Ureter (tissue), 1 donor: ENCODE measurements around the gene ATP8B4. TPM values are rescaled to one million over a fixed set of nuclear protein-coding genes. Genes with fewer than 3 reads are reported as not detected.

Source experiments
- DNase-seq: peaks from one replicate; pipeline ENCODE4 v3.0.0-alpha.2; 2020; ENCODE audit warnings: low spot score
- total RNA-seq: library from RNA; stranded (reverse); gene quantifications from one replicate; pipeline ENCODE4 v1.2.4, GENCODE V29; 2023
- donor health status: DM: yes; HTN: yes; CAD: no.

The ATP8B4 gene
- total RNA-seq, 1 donor from 2014 or later, result 29.2 TPM

DNA sequence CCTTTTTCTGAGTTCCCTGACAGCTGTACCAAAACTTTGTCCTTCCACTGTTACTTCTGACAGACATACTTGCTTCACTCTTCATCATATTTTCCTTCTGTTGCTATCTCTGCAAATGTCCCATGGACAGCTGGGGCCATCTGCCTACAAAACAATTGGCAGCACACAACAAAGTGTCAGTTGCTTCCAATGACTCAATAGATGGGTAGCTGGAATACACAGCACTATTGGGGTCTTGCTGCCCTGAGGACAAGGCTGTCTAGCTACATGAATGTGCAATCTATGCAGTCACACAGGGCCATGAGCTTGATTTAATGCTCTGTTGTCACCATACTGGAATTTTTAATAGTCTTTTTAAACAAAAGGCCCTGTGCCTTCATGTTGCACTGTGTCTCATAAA is 305.4 kb downstream of the ATP8B4 start:
- DNase-seq, result no peak

DNA sequence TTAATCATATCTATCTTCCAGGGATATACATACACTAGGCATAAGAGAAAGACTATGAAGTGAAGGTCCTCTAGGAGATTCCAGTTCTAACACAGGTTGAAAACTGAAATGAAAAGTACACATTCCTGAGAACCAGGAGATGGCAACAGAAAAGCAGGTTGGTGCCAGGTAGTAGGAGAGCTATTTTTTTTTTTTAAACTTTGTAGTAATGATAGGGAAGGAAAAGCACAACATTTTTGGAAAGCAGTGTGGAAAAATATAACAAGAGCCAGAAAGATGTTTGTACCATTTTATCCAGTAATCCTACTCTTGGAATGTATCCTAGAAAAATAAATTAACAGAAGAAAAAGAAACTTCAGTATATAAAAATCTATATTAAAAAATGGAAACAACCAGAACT is 308.3 kb downstream of the ATP8B4 start:
- no peak for DNase-seq

DNA sequence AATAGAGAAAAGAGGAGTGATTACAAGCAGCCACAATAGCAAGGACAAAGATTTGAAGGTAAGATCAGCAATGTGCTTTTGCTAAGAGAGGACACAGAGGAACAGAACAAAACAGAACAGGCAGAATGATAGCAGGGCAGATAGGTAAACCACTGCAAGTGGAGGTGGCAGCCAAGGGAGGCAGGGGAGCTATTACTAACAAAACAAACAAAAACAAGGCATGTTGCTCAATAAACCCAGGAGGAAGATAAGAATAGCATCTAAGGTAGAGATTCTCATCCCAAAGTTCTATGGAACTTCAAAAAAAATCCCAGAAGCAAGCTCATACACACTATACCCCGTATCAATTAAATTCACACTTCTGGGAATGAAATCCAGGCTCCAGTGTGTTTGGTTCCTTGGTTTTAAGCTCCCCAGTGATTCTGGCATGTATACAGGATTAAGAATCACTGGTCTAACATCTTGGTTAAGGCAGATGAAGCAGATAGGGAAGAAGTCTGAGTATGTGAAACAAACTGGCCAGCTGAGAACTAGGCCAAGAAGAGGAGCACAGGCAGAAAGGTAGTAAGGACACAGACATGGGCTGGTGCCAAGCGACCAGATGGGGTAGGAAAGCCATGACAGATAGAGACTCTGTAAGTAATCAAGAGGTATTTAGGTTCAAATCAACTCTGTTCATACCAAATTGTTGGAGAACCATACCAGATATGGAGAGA is 309.0 kb downstream of the ATP8B4 start:
- no peak for DNase-seq

DNA sequence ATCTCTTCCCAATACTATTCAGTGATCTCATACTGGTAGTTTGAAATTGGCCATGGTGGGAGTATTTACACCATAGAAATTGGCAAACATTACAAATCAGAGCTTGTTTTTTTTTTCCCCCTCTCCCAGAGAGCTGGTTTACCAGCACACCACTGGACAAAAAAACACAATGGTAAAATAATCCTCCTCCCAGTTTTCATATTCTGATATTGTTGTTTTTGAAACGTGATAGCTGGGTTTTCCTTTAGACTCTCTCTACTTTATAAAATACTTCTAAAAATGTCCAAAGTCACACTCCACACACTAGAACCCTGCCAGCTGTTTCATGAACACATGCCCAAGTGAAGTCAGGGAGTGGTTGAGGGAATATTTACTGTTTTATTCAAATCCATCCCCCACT is 310.7 kb downstream of the ATP8B4 start:
- no peak for DNase-seq

Other genes starting within 250 kb of the ATP8B4 start
- gene SLC27A2, start 63.0 kb upstream of the ATP8B4 start, total RNA-seq, result 8.1 TPM
- gene HDC, start 146.5 kb upstream of the ATP8B4 start, total RNA-seq, result 5.6 TPM
- gene GABPB1, start 236.0 kb upstream of the ATP8B4 start, total RNA-seq, result 21.3 TPM